Hepatocyte (in vitro differentiated cells): ENCODE results near the gene PSMD1.

ENCODE experiments used
- CTCF ChIP-seq: fragments of 200-600 bp; sonication (generic); IDR thresholded peaks from 2 replicates; pipeline ENCODE4 v1.5.1; 2016; ENCODE audit warnings: antibody characterized with exemption, mild to moderate bottlenecking; ENCODE audit not compliant: poor library complexity
- EZH2phosphoT487 ChIP-seq: fragments of 200-600 bp; sonication (generic); IDR thresholded peaks from one replicate; pipeline ENCODE4 v1.6.1; 2018; ENCODE audit warnings: antibody characterized with exemption, mild to moderate bottlenecking, low read depth, moderate library complexity; ENCODE audit not compliant: unreplicated experiment, severe bottlenecking

- TF ChIP-seq CTCF (no peak), EZH2phosphoT487 (no peak)
Observed at GRCh38 chr2:231129216-231129615, 72.5 kb downstream of the PSMD1 start.
